Airway epithelial cell (primary cell): Measurements from ENCODE around the gene LSAMP. TPM values are rescaled to one million over a fixed set of nuclear protein-coding genes. Genes with fewer than 3 reads are reported as not detected.

Experiments used
- total RNA-seq: library from RNA; depleted of rRNA; stranded (reverse); fragments of >200 nt; gene quantifications from 2 replicates; pipeline ENCODE4 v1.2.3, GENCODE V29; 2015

The LSAMP gene
- 0.14 TPM in 1 of 2 replicates, not detected in the other for total RNA-seq

DNA sequence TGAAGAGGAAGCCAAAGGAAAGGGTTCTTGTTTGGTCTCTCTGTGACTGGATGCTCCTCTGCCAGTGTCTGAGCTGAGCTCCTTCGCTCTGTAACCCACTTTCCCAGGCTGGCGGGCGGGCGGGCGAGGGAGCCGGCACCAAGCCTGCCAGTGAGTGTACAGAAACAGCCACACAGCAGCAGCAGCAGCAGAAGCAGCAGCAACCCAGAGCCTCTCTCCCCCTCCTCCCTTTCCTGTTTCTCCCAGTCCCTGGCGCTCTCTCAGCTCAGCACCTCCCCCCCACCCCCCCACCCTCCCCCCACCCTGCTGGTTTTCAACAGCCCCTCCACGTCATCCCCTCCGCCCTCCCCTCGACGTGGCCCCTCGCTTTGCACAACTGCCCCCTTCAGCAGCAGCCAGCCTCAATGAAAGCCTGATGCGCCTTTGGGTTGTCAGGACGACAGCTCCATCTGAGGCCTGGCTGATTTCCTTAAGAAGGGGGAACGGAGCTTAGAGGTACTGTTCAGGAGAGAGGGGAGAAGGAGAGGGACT lies at the start of gene LSAMP:
Gene LSAMP, minus strand, starts transcription at position 177 of the 531 bp plus-strand sequence.

